ENCODE data around the gene PRDM15. TPM values are rescaled to one million over a fixed set of nuclear protein-coding genes. Genes with fewer than 3 reads are reported as not detected.

The PRDM15 gene
- total RNA-seq, 4 donors from 2014 or later: 5.3 to 20.8 (median 13.6) TPM

GRCh38 chr21:41765973-41766882 is 112.9 kb downstream of the PRDM15 start:
- DNase-seq (ENCODE audit: low spot score) (no peak), ATAC-seq (ENCODE audit: low FRiP score) (peak; percentile 1)
- TF ChIP-seq CTCF (IDR thresholded peaks at IDR 0.05): no peak

- no peak for TF ChIP-seq CTCF (IDR thresholded peaks at IDR 0.05)
- DNase-seq (ENCODE audit: low spot score) (no peak), ATAC-seq (ENCODE audit: low FRiP score) (no peak)
Observed at GRCh38 chr21:41765420-41765821, 113.7 kb downstream of the PRDM15 start.

GRCh38 chr21:41764558-41765419 is 114.4 kb downstream of the PRDM15 start:
- DNase-seq (ENCODE audit: low spot score) (no peak), ATAC-seq (ENCODE audit: low FRiP score) (no peak)
- TF ChIP-seq CTCF (IDR thresholded peaks at IDR 0.05): no peak

GRCh38 chr21:41763996-41764395 is 115.1 kb downstream of the PRDM15 start:
- DNase-seq (ENCODE audit: low spot score) (no peak), ATAC-seq (ENCODE audit: low FRiP score) (no peak)
- no peak for TF ChIP-seq CTCF (IDR thresholded peaks at IDR 0.05)

GRCh38 chr21:41763398-41763931 is 115.7 kb downstream of the PRDM15 start:
- DNase-seq (ENCODE audit: low spot score) (no peak), ATAC-seq (ENCODE audit: low FRiP score) (no peak)
- TF ChIP-seq CTCF (IDR thresholded peaks at IDR 0.05): no peak

- ATAC-seq (ENCODE audit: low FRiP score) (no peak), DNase-seq (ENCODE audit: low spot score) (no peak)
- TF ChIP-seq CTCF (IDR thresholded peaks at IDR 0.05): no peak
Observed at GRCh38 chr21:41762753-41763152, 116.4 kb downstream of the PRDM15 start.
